OCI-LY3 (cell line): ENCODE results near the gene TMC5.

ENCODE experiments used
- H2AFZ ChIP-seq: fragments of 200-600, 300-600 bp; shearing (Covaris generic); 2 replicates; pipeline ENCODE4 v1.6.0; 2014; ENCODE audit warnings: antibody characterized with exemption, low read depth, low read length
- H3K27ac ChIP-seq: fragments of 200-600, 300-600 bp; sonication (generic); 2 replicates; pipeline ENCODE4 v1.5.1; 2014; ENCODE audit warnings: mild to moderate bottlenecking, low read length, moderate library complexity, mixed read lengths
- H3K27me3 ChIP-seq: fragments of 200-600, 300-600 bp; sonication (generic); 2 replicates; pipeline ENCODE4 v1.6.1; 2014; ENCODE audit warnings: low read depth, low read length, mixed read lengths
- H3K36me3 ChIP-seq: fragments of 200-600, 300-600 bp; sonication (generic); replicated peaks from 2 replicates; pipeline ENCODE3; 2014; ENCODE audit warnings: low read depth, low read length, mixed read lengths
- H3K4me1 ChIP-seq: fragments of 300-600, 200-600 bp; sonication (generic); 2 replicates; pipeline ENCODE4 v1.6.1; 2014; ENCODE audit warnings: low read length, mixed read lengths
- H3K4me2 ChIP-seq: fragments of 200-600, 300-600 bp; sonication (generic); 2 replicates; pipeline ENCODE4 v1.6.1; 2014; ENCODE audit warnings: low read length, mixed read lengths
- H3K4me3 ChIP-seq: fragments of 300-600, 200-600 bp; sonication (generic); 2 replicates; pipeline ENCODE4 v1.5.1; 2014; ENCODE audit warnings: antibody characterized with exemption, mild to moderate bottlenecking, low read length, moderate library complexity
- H3K79me2 ChIP-seq: fragments of 300-600, 200-600 bp; shearing (Covaris generic); 2 replicates; pipeline ENCODE4 v1.6.1; 2014; ENCODE audit warnings: mild to moderate bottlenecking, low read length, mixed read lengths
- H3K9ac ChIP-seq: fragments of 300-600, 200-600 bp; shearing (Covaris generic); 2 replicates; pipeline ENCODE4 v1.6.0; 2014; ENCODE audit warnings: mild to moderate bottlenecking, low read length, moderate library complexity
- H3K9me3 ChIP-seq: fragments of 200-600, 300-600 bp; shearing (Covaris generic); 2 replicates; pipeline ENCODE4 v1.6.1; 2014; ENCODE audit warnings: low read length, mixed read lengths; ENCODE audit not compliant: insufficient read depth
- H4K20me1 ChIP-seq: fragments of 200-600, 300-600 bp; sonication (generic); 2 replicates; pipeline ENCODE4 v1.6.1; 2016; ENCODE audit warnings: low read length, mixed read lengths; ENCODE audit not compliant: insufficient read depth
- CTCF ChIP-seq: fragments of 200-600, 300-600 bp; sonication (generic); IDR thresholded peaks from 2 replicates; pipeline ENCODE4 v1.5.1; 2014; ENCODE audit warnings: antibody characterized with exemption, low read length, low read depth
- EZH2phosphoT487 ChIP-seq: fragments of 200-600 bp; shearing (Covaris generic); IDR thresholded peaks from 2 replicates; pipeline ENCODE4 v1.6.1; 2018; ENCODE audit warnings: antibody characterized with exemption, mixed run types, low read depth

TMC5 gene

GRCh38 chr16:19548144-19548543 is 130.5 kb downstream of the TMC5 start:
- TF ChIP-seq EZH2phosphoT487 = no peak
- no peak for TF ChIP-seq CTCF
- H3K27me3 ChIP-seq = no peaks in the 10 kb centered on the region
- peaks cover 52% of the 10 kb centered on the region for H3K36me3 ChIP-seq
- no peak overlapping the region for H3K4me3 ChIP-seq
- H3K4me2 ChIP-seq = no peak overlapping the region
- H3K79me2 ChIP-seq = no peaks in the 10 kb centered on the region
- no peak overlapping the region for H3K27ac ChIP-seq
- H4K20me1 ChIP-seq = no peaks in the 10 kb centered on the region
- H2AFZ ChIP-seq = no peak overlapping the region
- H3K9ac ChIP-seq = no peak overlapping the region
- no peaks in the 10 kb centered on the region for H3K9me3 ChIP-seq
- H3K4me1 ChIP-seq = no peaks in the 10 kb centered on the region
